Measurements from ENCODE around the gene TMX4.

GRCh38 chr20:7937328-7937727 lies 82.2 kb downstream of the TMX4 start:
- TF ChIP-seq CTCF (conservative IDR thresholded peaks at IDR 0.05; ENCODE audit: low read depth, low read length) (no peak), EZH2 (IDR thresholded peaks at IDR 0.05; ENCODE audit: borderline replicate concordance, low read depth, low read length, poor library complexity, severe bottlenecking) (no peak)

All from A673 (cell line).